Neural cell (in vitro differentiated cells): ENCODE results near the gene VGLL2.

ENCODE experiments used
- CTCF ChIP-seq: fragments of 450-650 bp; IDR thresholded peaks from 2 replicates; pipeline ENCODE4 v1.5.1; 2014; ENCODE audit warnings: antibody characterized with exemption, mild to moderate bottlenecking, moderate library complexity; ENCODE audit not compliant: poor library complexity, severe bottlenecking
- EP300 ChIP-seq: fragments of 450-650 bp; conservative IDR thresholded peaks from 2 replicates; pipeline ENCODE4 v1.6.1; 2014; ENCODE audit warnings: antibody characterized with exemption, mild to moderate bottlenecking, moderate library complexity; ENCODE audit not compliant: poor library complexity, severe bottlenecking
- POLR2AphosphoS5 ChIP-seq: IDR thresholded peaks from 2 replicates; pipeline ENCODE4 v1.6.1; 2012

- no peak for TF ChIP-seq CTCF
- no peak for TF ChIP-seq POLR2AphosphoS5
- no peak for TF ChIP-seq EP300
Measured at GRCh38 chr6:117226778-117227177, 38.6 kb upstream of the VGLL2 start.
